Mucosa of gallbladder (tissue), 1 donor: ENCODE measurements around the gene ATAD3B. TPM values are rescaled to one million over a fixed set of nuclear protein-coding genes. Genes with fewer than 3 reads are reported as not detected.
"Not testable (repeated sequence)": the region's sequence is repeated elsewhere in the genome, so short reads cannot be mapped to it uniquely, and the experiment has no call there.

Source experiments
- DNase-seq: peaks from one replicate; pipeline ENCODE4 v3.0.0-alpha.2; 2020; ENCODE audit warnings: low spot score
- total RNA-seq: library from RNA; stranded (reverse); gene quantifications from one replicate; pipeline ENCODE4 v1.2.1, GENCODE V29; 2021
- donor health status: DM: no; HTN: no; CAD: no.

The ATAD3B gene
- total RNA-seq, 1 donor from 2014 or later, result 20.3 TPM

DNA sequence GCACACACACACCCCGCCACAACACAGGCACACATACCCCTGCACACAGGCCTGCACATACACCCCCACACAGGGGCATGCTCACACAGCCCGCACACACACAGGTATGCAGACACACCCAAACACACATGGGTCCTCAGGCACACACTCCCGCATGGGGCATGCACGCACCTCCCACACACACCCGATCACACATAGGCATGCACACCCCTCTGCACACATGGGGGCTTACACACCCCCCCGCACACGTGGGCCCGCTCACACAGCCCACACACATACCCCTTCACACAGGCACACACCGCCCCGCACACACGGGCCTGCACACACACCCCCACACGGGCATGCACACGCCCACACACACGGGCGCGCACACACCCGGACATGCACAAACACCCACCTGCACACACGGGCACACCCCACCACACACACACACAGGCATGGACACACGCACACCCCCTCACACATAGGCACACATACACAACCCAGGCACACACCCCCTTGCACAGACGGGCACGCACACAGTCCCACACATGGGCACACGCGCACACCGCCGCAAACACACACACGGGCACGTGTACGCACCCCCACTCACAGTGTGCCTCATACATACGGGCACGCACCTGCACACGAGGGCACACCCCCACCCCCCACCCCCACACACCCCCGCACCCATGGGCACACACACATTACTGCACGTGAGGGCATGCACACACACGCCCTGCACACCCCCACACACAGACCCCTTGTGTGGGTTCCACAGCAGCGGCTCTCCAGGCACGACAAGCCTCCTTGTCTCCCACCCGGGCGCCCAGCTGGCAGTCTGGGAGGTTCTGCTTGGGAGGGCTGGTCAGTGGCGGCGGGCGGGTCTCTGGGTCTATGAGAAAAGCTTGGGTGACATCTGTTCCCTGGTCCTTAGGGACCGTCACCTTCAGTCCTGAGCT lies 8.3 kb downstream of the ATAD3B start:
- no peak for DNase-seq

DNA sequence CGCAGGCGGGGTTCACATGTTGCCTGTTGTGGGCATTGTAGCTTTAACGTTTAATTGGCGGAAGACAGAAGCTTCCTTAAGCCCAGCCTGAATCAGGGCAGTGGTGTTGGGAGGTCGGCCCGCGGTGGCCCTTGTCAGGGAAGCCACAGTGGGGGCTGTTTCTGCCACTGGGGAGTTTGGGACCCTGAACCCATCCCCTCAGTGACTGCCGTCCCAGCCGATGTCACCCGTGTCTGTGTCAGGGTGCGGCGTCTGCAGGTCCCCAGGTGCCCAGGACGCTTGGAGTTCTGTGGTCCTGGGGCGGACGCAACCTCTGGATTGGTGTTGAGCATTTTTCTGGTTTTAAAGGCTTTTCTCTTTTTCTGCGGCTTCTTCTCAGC lies 8.9 kb downstream of the ATAD3B start:
- not testable (repeated sequence) for DNase-seq

DNA sequence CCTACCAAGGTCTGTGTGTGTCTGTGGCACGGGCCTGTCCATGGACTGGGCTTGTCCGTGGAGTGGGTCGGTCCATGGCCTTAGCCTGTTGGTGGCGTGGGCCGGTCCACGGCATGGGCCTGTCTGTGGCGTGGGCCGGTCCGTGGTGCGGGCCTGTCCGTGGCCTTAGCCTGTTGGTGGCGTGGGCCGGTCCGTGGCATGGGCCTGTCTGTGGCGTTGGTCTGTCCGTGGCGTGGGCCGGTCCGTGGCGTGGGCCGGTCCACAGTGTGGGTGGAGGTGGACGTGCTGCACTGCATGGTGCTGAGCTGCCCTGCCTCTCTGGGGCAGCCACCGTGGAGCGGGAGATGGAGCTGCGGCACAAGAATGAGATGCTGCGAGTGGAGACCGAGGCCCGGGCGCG lies 10.2 kb downstream of the ATAD3B start:
- not testable (repeated sequence) for DNase-seq

DNA sequence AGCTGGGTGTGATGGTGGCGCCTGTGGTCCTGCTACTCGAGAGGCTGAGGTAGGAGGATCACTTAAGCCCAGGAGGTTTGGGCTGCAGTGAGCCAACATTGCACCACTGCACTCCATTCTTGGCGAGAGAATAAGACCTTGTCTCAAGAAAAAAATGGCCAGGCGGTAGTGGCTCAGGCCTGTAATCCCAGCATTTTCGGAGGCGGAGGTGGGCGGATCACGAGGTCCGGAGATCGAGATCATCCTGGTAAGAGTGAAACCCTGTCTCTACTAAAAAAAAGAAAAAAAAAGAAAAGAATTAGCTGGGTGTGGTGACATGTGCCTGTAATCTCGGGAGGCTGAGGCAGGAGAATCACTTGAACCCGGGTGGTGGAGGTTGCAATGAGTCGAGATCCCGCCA lies 11.3 kb downstream of the ATAD3B start:
- no peak for DNase-seq

DNA sequence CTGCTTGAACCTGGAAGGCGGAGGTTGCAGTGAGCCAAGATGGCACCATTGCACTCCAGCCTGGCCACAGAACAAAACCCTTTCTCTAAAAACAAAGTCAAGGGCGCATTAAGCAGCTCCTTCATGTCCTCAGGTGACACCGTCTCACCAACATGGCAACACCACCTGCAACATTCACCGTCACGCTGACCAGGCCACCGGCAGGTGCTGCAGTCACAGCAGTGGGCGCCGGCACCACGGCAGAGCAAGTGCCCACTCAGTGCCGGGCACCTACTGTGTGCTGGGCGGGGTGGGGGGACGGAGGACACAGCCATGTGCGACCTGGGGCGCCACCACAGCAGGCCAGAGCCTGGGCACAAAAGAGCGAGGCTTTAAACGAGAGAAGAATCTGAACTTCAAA lies 12.1 kb downstream of the ATAD3B start:
- no peak for DNase-seq

DNA sequence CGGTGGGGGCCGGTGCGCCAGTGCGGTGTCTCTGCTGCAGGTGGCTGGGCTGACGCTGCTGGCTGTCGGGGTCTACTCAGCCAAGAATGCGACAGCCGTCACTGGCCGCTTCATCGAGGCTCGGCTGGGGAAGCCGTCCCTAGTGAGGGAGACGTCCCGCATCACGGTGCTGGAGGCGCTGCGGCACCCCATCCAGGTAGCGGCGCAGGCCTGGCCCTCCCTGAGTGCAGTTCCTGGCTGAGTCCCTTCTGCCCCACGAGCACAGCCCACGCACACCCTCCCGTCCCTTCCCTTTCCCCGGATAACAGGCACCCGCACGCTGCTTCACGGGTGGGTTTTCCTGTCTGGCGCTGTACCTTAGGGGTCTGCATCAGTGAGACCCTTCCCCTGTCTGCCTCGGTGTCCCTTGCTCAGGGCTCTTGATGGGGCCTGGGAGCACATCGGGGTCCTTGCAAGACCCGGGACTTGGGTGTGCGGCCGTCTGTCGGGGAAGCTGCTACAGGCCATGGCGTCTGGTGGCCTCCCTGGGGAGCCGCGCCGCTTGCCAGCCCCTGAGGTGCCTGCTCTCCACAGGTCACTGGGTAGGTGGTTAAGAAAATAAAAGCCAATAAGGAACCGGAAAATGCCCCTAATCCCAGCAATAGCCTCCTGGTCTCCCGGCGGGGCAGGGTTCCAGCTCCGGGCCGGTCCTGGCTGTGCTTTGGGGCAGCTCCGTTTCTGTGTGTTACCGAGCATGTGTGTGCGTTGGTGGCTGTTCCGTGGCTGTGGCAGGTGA lies 13.6 kb downstream of the ATAD3B start:
- not testable (repeated sequence) for DNase-seq

DNA sequence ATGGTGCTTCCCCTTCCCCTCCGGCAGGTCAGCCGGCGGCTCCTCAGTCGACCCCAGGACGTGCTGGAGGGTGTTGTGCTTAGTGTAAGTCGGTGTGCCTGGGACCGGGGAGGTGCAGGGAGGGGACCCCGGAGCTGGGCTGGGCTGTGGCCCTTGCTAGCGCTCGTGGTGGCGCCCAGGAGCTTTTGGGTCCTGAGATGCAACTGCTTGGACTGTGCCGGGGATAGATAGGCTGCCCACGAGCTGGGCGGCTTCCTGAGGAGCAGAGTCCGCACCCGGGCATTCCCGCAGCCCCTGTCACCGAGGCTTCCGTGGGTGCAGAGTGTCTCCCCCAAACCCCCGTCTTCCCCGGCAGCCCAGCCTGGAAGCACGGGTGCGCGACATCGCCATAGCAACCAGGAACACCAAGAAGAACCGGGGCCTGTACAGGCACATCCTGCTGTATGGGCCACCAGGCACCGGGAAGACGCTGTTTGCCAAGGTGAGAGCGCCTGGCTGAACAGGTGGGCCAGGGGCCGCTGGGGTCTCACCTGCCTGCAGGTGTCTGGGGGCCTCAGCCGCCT lies 14.3 kb downstream of the ATAD3B start:
- not testable (repeated sequence) for DNase-seq

DNA sequence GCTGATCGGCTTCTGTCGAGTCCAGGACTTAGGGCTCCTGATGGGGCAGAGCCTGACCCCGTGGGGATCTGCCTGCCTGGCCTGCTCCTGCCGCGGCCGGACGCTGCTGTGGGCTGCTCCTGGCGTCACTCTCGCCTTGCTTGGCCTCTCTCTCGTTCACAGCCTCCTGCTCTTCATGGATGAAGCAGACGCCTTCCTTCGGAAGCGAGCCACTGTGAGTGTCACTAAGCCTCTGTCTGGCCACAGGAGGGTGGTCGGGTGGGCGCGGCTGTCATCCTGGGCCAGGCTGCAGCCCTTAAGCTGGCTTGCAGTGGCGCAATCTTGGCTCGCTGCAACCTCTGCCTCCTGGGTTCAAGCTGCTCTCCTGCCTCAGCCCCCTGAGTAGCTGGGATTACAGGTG lies 16.1 kb downstream of the ATAD3B start:
- DNase-seq, result no peak

DNA sequence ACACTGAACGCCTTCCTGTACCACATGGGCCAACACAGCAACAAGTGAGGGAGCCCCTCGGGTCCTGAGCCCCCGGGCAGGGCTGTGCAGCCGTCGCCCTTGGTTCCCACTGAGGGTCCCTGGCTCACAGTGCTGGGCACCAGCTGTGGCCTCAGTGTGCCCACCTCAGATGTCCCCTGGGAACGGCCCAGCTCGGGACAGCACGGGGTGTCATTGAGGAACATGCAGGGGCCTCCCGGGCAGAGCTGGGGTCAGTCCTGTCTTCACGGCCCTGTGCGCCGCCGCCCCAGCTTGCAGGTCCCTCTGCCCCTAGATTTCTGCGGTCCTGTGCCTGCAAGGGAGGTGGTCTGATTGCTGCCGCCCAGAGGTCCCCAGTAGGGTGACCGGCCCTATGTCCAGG lies 17.7 kb downstream of the ATAD3B start:
- DNase-seq, result no peak

DNA sequence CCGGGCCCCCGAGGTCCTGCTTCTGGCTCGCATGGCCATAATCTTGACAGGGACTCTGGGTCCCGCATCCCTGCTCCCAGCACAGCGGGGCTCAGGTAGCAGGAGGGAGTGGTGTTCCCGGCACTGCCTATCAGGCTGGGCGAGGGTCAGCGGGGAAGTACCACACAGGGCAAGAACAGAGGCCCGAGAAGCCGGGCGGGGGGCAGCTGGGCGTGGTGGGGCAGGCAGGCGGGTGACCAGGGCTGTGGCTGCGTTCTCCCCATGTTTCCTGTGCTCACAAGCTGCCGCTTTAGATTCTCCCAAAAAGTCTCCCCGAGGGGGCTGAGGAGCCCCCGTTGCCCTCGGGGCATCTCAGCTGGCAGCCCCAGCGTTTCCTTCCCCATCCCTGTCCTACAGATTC lies 18.3 kb downstream of the ATAD3B start:
- DNase-seq, result no peak

DNA sequence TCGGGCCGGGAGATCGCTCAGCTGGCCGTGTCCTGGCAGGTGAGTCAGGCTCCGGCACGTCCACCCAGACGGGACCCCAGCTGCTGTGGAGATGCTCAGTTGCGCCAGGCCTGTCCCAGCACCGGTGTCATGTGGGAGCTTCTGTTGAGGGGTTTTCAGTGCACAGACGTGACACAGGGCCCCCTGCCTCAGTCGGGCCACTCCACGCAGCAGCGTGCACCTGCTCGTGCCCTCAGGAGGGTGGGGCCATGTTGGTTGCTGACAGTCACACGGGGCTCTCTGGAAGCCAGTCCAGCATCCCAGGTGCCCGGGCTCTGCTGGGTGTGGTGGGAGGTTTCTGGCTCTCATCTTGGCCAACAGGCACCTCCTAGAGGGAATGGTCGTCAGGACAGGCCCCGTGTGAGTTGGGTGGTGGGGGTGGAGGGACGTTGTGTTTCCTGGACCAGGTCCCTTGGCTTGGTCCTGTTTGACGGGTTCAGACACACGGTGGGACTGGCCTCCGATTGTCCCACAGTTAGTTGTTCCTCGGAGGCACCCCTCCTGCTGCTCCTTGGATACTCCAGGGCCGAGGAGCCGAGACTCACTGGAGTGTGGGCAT lies 19.2 kb downstream of the ATAD3B start:
- no peak for DNase-seq

DNA sequence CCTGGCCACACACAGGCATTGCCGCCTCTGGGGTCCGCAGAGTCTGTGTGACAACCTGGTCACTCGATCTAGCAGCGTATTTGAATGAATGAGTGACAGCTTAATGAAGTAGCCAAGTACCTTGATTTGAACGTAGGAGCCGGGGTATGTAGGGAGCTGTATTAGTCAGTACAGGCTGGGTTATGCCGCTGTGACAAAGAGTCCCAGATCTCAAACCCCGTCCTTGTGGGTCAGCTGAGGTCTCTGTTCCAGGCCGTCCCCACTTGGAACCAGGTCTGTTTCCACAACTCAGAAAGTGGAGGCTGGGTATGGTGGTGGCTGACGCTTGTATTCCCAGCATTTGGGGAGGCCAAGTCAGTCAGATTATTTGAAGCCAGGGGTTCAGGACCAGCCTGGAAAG lies 20.0 kb downstream of the ATAD3B start:
- DNase-seq, result no peak

DNA sequence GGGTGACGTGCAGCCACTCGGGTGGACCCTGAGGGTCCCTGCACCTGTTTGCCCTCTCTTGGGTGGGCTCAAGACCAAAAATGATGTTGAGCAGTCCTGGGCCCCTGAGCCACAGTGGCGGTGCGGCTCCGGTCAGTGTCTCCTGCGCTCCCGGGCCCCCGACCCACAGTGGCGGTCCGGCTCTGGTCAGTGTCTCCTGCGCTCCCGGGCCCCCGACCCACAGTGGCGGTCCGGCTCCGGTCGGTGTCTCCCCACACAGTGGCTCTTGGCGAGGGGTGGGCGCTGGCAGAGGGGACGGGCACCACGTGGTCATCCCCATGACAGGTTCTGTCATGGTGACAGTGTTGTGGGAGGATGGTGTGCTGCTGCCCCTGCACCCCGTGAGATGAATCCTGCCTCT lies 22.7 kb downstream of the ATAD3B start:
- not testable (repeated sequence) for DNase-seq

DNA sequence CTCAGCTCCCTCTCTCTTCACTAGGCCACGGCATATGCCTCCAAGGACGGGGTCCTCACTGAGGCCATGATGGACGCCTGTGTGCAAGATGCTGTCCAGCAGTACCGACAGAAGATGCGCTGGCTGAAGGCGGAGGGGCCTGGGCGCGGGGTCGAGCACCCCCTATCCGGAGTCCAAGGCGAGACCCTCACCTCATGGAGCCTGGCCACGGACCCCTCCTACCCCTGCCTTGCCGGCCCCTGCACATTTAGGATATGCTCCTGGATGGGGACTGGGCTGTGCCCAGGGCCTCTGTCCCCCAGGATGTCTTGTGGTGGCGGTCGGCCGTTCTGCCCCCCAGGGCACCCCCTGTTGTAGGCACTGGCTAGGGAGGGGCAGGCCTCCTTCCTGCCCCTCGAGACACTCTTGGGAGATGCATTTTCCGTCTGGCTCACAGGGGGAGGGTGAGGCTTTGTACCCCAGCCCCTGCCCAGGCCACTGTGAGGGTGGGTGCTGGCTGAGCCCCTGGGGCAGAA lies 24.0 kb downstream of the ATAD3B start:
- not testable (repeated sequence) for DNase-seq

DNA sequence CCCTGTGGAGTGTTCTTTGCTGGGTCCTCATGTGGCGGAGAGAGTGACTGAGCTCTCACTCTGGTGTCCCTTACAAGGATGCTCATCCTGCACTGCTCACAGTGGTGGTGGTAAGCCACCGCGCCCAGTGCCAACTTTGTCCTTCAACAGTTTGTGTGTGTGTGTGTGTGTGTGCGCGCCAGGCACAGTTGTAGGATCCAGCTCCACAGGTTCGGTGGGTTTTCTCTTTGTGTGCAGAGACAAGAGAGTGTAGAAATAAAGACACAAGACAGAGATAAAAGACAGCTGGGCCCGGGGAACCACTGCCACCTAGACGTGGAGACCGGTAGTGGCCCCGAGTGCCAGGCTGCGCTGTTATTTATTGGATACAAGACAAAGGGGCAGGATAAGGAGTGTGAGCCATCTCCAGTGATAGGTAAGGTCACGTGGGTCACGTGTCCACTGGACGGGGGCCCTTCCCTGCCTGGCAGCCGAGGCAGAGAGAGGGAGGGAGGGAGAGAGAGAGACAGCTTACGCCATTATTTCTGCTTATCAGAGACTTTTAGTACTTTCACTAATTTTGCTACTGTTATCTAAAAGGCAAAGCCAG lies 33.3 kb downstream of the ATAD3B start:
- DNase-seq, result peak; percentile 77

DNA sequence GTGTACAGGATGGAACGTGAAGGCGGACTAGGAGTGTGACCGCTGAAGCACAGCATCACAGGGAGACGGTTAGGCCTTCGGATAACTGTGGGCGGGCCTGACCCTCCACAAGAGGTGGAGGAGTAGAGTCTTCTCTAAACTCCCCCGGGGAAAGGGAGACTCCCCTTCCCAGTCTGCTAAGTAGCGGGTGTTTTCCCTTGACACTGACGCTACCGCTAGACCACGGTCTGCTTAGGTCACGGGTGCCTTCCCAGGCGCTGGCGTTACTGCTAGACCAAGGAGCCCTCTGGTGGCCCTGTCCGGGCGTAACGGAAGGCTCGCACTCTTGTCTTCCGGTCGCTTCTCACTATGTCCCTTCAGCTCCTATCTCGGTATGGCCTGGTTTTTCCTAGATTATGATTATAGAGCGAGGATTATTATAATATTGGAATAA lies 33.8 kb downstream of the ATAD3B start:
- peak; percentile 55 for DNase-seq

DNA sequence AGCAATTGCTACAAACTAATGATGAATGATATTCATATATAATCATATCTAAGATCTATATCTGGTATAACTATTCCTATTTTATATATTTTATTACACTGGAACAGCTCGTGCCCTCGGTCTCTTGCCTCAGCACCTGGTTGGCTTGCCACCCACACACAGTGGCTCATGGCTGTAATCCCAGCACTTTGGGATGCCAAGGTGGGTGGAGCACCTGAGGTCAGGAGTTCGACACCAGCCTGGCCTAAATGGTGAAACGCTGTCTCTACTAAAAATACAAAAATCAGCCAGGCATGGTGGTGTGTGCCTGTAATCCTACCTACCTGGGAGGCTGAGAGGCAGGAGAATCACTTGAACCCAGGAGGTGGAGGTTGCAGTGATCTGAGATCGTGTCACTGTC lies 34.2 kb downstream of the ATAD3B start:
- DNase-seq, result not testable (repeated sequence)

DNA sequence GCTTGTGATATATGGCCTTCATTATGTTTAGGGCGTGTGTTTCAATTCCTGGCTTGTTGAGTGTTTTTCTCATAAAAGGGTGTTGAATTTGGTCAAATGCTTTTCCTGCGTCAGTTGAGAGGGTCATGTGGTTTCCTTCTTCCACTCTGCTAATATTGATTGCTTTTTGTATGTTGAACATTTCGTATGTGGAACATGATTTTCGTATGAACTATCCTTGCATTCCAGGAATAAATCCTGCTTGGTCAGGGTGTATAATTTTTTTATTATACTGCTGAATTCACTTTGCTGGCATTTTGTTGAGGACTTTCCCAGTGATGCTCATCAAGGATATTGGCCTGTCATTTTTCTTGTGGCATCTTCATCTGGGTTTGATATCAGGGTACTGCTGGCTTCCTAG lies 35.7 kb downstream of the ATAD3B start:
- DNase-seq, result no peak

DNA sequence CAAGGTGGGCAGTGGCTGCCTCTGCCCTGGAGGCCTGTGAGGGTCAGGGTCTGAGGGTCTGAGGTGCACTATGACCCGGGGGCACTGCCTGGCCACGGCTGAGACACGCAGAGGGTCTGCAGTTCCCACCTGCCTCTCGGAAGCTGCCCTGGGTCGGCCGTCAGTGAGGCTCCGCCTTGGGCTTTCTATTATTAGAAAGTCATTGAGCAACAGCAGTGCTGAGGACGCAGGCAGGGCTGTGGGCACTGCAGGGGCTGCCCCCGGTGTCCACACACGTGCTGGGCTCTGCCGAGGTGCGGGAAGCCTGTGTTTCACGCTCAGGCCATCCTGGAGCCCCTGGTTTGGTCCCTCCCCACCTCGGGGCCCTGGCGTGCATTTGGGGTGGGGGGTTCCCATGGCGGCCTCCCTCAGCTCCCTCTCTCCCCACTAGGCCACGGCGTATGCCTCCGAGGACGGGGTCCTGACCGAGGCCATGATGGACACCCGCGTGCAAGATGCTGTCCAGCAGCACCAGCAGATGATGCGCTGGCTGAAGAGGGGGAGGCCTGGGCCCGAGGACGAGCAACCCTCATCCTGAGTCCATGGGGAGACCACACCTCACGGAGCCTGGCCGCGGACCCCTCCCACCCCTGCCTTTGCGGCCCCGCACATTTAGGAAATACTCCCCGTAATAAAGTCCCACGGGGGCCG lies 37.4 kb downstream of the ATAD3B start:
- not testable (repeated sequence) for DNase-seq

DNA sequence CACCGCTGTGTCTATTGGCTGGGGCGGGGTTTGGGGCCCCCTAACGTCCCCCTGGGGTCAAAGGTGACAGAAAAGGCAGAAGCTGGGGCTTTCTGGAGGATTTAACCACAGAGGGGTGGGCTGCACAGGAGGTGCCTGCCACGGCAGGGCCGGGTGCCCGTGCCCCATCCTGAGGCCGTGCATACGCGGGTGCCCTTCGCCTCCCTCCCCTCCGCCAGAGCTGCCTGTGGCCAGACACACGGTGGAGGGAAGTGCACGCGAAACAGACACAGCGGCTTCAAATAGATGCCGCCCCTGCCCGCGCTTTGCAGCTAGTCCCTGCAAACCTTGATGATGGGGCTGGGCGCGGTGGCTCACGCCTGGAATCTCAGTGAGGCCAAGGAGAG lies 37.9 kb downstream of the ATAD3B start:
- not testable (repeated sequence) for DNase-seq
